Karpas-422 (cell line): ENCODE data around the gene PROB1. TPM values are rescaled to one million over a fixed set of nuclear protein-coding genes. Genes with fewer than 3 reads are reported as not detected.

Source experiments
- DNase-seq: peaks from one replicate; pipeline ENCODE4 v3.0.0-alpha.2; 2015
- H2AFZ ChIP-seq: fragments of 200-600 bp; sonication (generic); 2 replicates; pipeline ENCODE4 v1.6.1; 2014; ENCODE audit warnings: antibody characterized with exemption, low read length, mixed read lengths
- H3K27ac ChIP-seq: fragments of 200-600 bp; sonication (generic); 2 replicates; pipeline ENCODE4 v1.5.1; 2014; ENCODE audit warnings: mild to moderate bottlenecking, low read length, moderate library complexity
- H3K27me3 ChIP-seq: fragments of 200-600 bp; sonication (generic); 2 replicates; pipeline ENCODE4 v1.6.1; 2014; ENCODE audit warnings: low read length, mixed read lengths
- H3K36me3 ChIP-seq: fragments of 200-600 bp; sonication (generic); 2 replicates; pipeline ENCODE4 v1.6.1; 2014; ENCODE audit warnings: low read length, mixed read lengths; ENCODE audit not compliant: insufficient read depth
- H3K4me1 ChIP-seq: fragments of 200-600 bp; sonication (generic); 2 replicates; pipeline ENCODE4 v1.6.1; 2014; ENCODE audit warnings: mild to moderate bottlenecking, low read length, mixed read lengths
- H3K4me2 ChIP-seq: fragments of 200-600 bp; sonication (generic); 2 replicates; pipeline ENCODE4 v1.6.1; 2014; ENCODE audit warnings: low read length, low read depth, mild to moderate bottlenecking; ENCODE audit not compliant: poor library complexity, severe bottlenecking
- H3K4me3 ChIP-seq: fragments of 200-600 bp; sonication (generic); 2 replicates; pipeline ENCODE4 v1.5.1; 2014; ENCODE audit warnings: mild to moderate bottlenecking, antibody characterized with exemption, low read length, mixed read lengths
- H3K79me2 ChIP-seq: fragments of 200-600 bp; sonication (generic); 2 replicates; pipeline ENCODE4 v1.6.1; 2014; ENCODE audit warnings: mild to moderate bottlenecking, low read length, mixed read lengths
- H3K9ac ChIP-seq: fragments of 200-600 bp; sonication (generic); 2 replicates; pipeline ENCODE4 v1.6.0; 2014; ENCODE audit warnings: low read length
- H3K9me2 ChIP-seq: fragments of 200-600 bp; sonication (generic), shearing (Covaris generic); replicated peaks from 2 replicates; pipeline ENCODE4 v1.6.0; 2014; ENCODE audit warnings: mild to moderate bottlenecking, low read length, moderate library complexity; ENCODE audit not compliant: insufficient read depth
- H3K9me3 ChIP-seq: fragments of 300-700, 200-600 bp; sonication (generic); 2 replicates; pipeline ENCODE4 v1.6.1; 2014; ENCODE audit warnings: low read length, mixed read lengths
- H4K20me1 ChIP-seq: fragments of 200-600 bp; sonication (generic); 2 replicates; pipeline ENCODE4 v1.6.1; 2014; ENCODE audit warnings: mild to moderate bottlenecking, antibody characterized with exemption, low read length, low read depth; ENCODE audit not compliant: insufficient read depth
- total RNA-seq: library from RNA; depleted of rRNA; stranded (reverse); fragments of >200 nt; shearing (Covaris generic); gene quantifications from 2 replicates; pipeline ENCODE4 v1.2.3, GENCODE V29; 2014; ENCODE audit warnings: low replicate concordance

The PROB1 gene
- total RNA-seq, 1 experiment from 2014 or later, result 0.78 TPM

GRCh38 chr5:139379626-139380449, 15.1 kb downstream of the PROB1 start:
- Histone ChIP-seq H3K4me2 (no peak overlapping the region), H3K4me1 (peaks cover 21% of the 10 kb centered on the region), H3K27me3 (no peaks in the 10 kb centered on the region), H3K4me3 (no peak overlapping the region), H2AFZ (no peak overlapping the region), H3K9me3 (no peaks in the 10 kb centered on the region), H3K27ac (no peak overlapping the region), H4K20me1 (no peaks in the 10 kb centered on the region), H3K36me3 (no peaks in the 10 kb centered on the region), H3K79me2 (no peaks in the 10 kb centered on the region), H3K9me2 (no peaks in the 10 kb centered on the region), H3K9ac (no peak overlapping the region)
- DNase-seq, result no peak

GRCh38 chr5:139378941-139379361, 16.0 kb downstream of the PROB1 start:
- Histone ChIP-seq H3K9ac (no peak overlapping the region), H4K20me1 (no peaks in the 10 kb centered on the region)
- no peak for DNase-seq

GRCh38 chr5:139378101-139378825, 16.6 kb downstream of the PROB1 start:
- no peaks in the 10 kb centered on the region for H3K9me2 ChIP-seq
- no peaks in the 10 kb centered on the region for H3K9me3 ChIP-seq
- H2AFZ ChIP-seq, result no peak overlapping the region
- no peaks in the 10 kb centered on the region for H4K20me1 ChIP-seq
- no peaks in the 10 kb centered on the region for H3K79me2 ChIP-seq
- H3K9ac ChIP-seq, result no peak overlapping the region
- no peak overlapping the region for H3K4me2 ChIP-seq
- H3K27ac ChIP-seq, result no peak overlapping the region
- H3K36me3 ChIP-seq, result no peaks in the 10 kb centered on the region
- H3K27me3 ChIP-seq, result no peaks in the 10 kb centered on the region
- no peak overlapping the region for H3K4me3 ChIP-seq
- peaks cover 10% of the 10 kb centered on the region for H3K4me1 ChIP-seq
- no peak for DNase-seq

More at GRCh38 chr5:139378941-139379361, 16.0 kb downstream of the PROB1 start:
- no peak overlapping the region for H3K4me2 ChIP-seq
- no peaks in the 10 kb centered on the region for H3K9me2 ChIP-seq
- no peak overlapping the region for H3K4me3 ChIP-seq
- no peak overlapping the region for H2AFZ ChIP-seq
- no peak overlapping the region for H3K27ac ChIP-seq
- H3K9me3 ChIP-seq, result no peaks in the 10 kb centered on the region
- H3K79me2 ChIP-seq, result no peaks in the 10 kb centered on the region
- no peaks in the 10 kb centered on the region for H3K36me3 ChIP-seq
- H3K27me3 ChIP-seq, result no peaks in the 10 kb centered on the region
- peaks cover 12% of the 10 kb centered on the region for H3K4me1 ChIP-seq

- Histone ChIP-seq H3K27ac (no peak overlapping the region), H3K79me2 (no peaks in the 10 kb centered on the region), H3K4me2 (no peak overlapping the region), H3K27me3 (no peaks in the 10 kb centered on the region), H3K9ac (no peak overlapping the region), H2AFZ (no peak overlapping the region), H4K20me1 (no peaks in the 10 kb centered on the region), H3K9me3 (no peaks in the 10 kb centered on the region), H3K9me2 (no peaks in the 10 kb centered on the region), H3K36me3 (0 out of 2 replicates have a peak, but pooled peaks cover 4% of the 10 kb centered on the region), H3K4me1 (peaks cover 4% of the 10 kb centered on the region), H3K4me3 (no peak overlapping the region)
- no peak for DNase-seq
These were observed 17.7 kb downstream of the PROB1 start for GRCh38 chr5:139377226-139377625.

GRCh38 chr5:139376364-139376763, 18.5 kb downstream of the PROB1 start:
- DNase-seq, result no peak
- no peak overlapping the region for H2AFZ ChIP-seq
- no peaks in the 10 kb centered on the region for H3K4me1 ChIP-seq
- no peak overlapping the region for H3K27ac ChIP-seq
- H3K4me2 ChIP-seq, result no peak overlapping the region
- H3K9me3 ChIP-seq, result no peaks in the 10 kb centered on the region
- H3K79me2 ChIP-seq, result no peaks in the 10 kb centered on the region
- 0 out of 2 replicates have a peak, but pooled peaks cover 4% of the 10 kb centered on the region for H3K36me3 ChIP-seq
- H3K4me3 ChIP-seq, result no peak overlapping the region
- no peak overlapping the region for H3K9ac ChIP-seq
- no peaks in the 10 kb centered on the region for H4K20me1 ChIP-seq
- H3K9me2 ChIP-seq, result no peaks in the 10 kb centered on the region
- H3K27me3 ChIP-seq, result no peaks in the 10 kb centered on the region

GRCh38 chr5:139374909-139375308, 20.0 kb downstream of the PROB1 start:
- DNase-seq, result no peak
- Histone ChIP-seq H3K9ac (no peak overlapping the region), H3K36me3 (peaks cover 5% of the 10 kb centered on the region; the same call in 1 of the 2 replicates), H3K4me3 (no peak overlapping the region), H3K4me2 (no peak overlapping the region), H4K20me1 (no peaks in the 10 kb centered on the region), H3K27me3 (no peaks in the 10 kb centered on the region), H3K27ac (no peak overlapping the region), H3K9me2 (no peaks in the 10 kb centered on the region), H3K4me1 (no peaks in the 10 kb centered on the region), H3K9me3 (no peaks in the 10 kb centered on the region), H3K79me2 (no peaks in the 10 kb centered on the region), H2AFZ (no peak overlapping the region)

GRCh38 chr5:139371482-139372435, 23.1 kb downstream of the PROB1 start:
- Histone ChIP-seq H3K9me3 (no peaks in the 10 kb centered on the region), H4K20me1 (no peaks in the 10 kb centered on the region), H3K4me1 (peaks cover 4% of the 10 kb centered on the region; the same call in 1 of the 2 replicates), H2AFZ (no peak overlapping the region), H3K4me2 (no peak overlapping the region), H3K27me3 (no peaks in the 10 kb centered on the region), H3K27ac (no peak overlapping the region), H3K9me2 (no peaks in the 10 kb centered on the region), H3K79me2 (no peaks in the 10 kb centered on the region), H3K4me3 (no peak overlapping the region), H3K9ac (no peak overlapping the region), H3K36me3 (peaks cover 22% of the 10 kb centered on the region; the same call in 1 of the 2 replicates)
- no peak for DNase-seq
